WTC11 (cell line): ENCODE results near the gene FAM153A. TPM values are rescaled to one million over a fixed set of nuclear protein-coding genes. Genes with fewer than 3 reads are reported as not detected.
"Not testable (repeated sequence)": the region's sequence is repeated elsewhere in the genome, so short reads cannot be mapped to it uniquely, and the experiment has no call there.

Source experiments
- ATAC-seq: fragments of 200-7000 bp; cut with Tn5 transposase; 2 replicates; pipeline ENCODE4 v1.10.0; 2021; ENCODE audit warnings: mild to moderate bottlenecking, moderate library complexity
- CTCF ChIA-PET: fragments of 300-600 bp; sonication (Branson Sonifier 250); formaldehyde crosslinking; loops from one replicate; lab custom pipeline; 2021; ENCODE audit warnings: antibody characterized with exemption; lab: Charles Lee
- POLR2A ChIA-PET: fragments of 350-600 bp; sonication (Branson Sonifier 250); formaldehyde crosslinking; loops from one replicate; lab custom pipeline; 2021; ENCODE audit warnings: antibody characterized with exemption; lab: Charles Lee
- DNase-seq: peaks from one replicate; pipeline ENCODE4 v3.0.0; 2021; ENCODE audit warnings: low spot score
- H3K27ac Mint-ChIP-seq: 2 replicates; pipeline ENCODE4 v1.8.0; 2021; ENCODE audit warnings: mixed read lengths
- H3K27me3 Mint-ChIP-seq: 2 replicates; pipeline ENCODE4 v1.8.0; 2021; ENCODE audit warnings: low read depth, mild to moderate bottlenecking, moderate library complexity, mixed read lengths
- H3K36me3 Mint-ChIP-seq: 2 replicates; pipeline ENCODE4 v1.8.0; 2021; ENCODE audit warnings: mixed read lengths
- H3K4me1 Mint-ChIP-seq: 2 replicates; pipeline ENCODE4 v1.8.0; 2022; ENCODE audit warnings: mixed read lengths
- H3K4me3 Mint-ChIP-seq: 2 replicates; pipeline ENCODE4 v1.8.0; 2021; ENCODE audit warnings: mild to moderate bottlenecking, moderate library complexity, mixed read lengths
- H3K9me3 Mint-ChIP-seq: 2 replicates; pipeline ENCODE4 v1.8.0; 2021; ENCODE audit warnings: mixed read lengths
- total RNA-seq: library from RNA; stranded (reverse); gene quantifications from 3 replicates; pipeline ENCODE4 v1.2.3, GENCODE V29; 2021

The FAM153A gene
- total RNA-seq, 1 experiment from 2014 or later = 1.7 TPM

DNA sequence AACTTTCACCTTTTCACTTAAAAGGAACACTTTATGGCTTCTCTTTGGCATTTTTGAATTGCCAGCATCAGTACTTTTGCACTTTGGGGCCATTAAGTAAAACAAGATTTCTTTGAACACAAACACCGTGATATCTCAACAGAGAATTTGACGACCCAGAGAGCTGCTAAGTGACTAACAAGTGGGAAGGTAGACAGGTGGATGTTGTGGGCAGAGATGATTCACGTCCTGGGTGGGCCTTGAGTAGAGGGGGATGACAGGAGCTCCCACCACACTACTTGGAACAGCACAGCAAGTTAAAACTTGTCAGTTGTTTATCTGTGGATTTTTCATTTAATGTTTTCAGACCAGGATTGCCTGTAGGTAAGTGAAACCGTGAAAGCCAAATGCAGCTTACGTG, 18.7 kb upstream of the FAM153A start:
- H3K27ac Mint-ChIP-seq, H3K36me3 Mint-ChIP-seq, DNase-seq, H3K9me3 Mint-ChIP-seq, ATAC-seq, POLR2A ChIA-PET, H3K4me3 Mint-ChIP-seq, CTCF ChIA-PET, H3K27me3 Mint-ChIP-seq, H3K4me1 Mint-ChIP-seq: not testable (repeated sequence)

DNA sequence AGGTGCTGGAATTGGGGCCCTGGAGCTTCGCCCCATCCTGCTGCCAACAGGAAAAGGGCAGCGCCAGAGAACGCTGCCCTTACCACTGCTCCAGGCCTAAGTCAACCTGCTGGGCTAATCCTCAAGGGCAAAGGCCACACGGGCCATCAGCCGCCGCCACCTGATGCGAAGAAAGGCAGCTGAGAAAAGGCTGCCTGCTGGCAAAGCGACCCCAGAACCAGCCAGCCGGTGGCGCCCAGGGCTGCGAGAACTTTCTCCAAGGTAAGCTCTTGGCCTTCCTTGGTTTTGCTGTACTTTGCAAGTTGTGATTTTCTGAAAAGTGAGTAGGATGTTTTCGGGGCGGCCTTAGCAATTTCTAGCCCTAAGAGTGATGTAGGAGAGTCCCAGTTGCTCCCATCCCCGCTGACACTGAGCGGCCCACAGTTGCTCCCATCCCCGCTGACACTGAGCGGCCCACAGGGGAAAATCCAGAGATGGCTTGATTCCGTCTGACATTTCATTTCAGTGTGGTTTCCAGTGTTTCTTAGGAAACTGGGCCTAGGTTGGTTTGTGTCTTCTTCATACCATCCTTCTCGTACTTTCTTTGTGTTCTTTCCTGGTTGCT, 15.6 kb upstream of the FAM153A start:
- H3K4me3 Mint-ChIP-seq, CTCF ChIA-PET, H3K9me3 Mint-ChIP-seq, H3K27ac Mint-ChIP-seq, H3K4me1 Mint-ChIP-seq, H3K27me3 Mint-ChIP-seq, POLR2A ChIA-PET, H3K36me3 Mint-ChIP-seq: not testable (repeated sequence)
- ATAC-seq = peak; percentile 78
- DNase-seq = peak; percentile 32

DNA sequence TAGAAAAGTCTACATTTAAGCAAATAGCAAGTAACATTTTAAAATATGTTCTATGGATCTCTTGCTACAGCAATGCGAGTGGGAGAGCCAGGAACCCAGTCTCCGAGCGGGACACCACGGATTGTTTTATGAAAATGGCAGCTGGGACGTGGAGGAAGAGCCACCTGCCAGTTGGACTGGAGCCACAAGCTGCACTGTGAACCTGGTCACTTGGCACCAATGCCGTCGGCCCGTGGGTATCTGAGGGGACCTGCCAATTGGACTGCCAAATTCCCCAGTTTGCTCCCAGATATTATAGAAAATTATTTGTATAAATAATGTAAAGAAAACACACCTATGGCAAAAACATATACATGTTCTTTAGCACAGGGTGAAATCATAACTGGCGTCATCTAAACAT, 10.6 kb upstream of the FAM153A start:
- ATAC-seq, DNase-seq, H3K36me3 Mint-ChIP-seq, H3K27ac Mint-ChIP-seq, H3K27me3 Mint-ChIP-seq, H3K9me3 Mint-ChIP-seq, H3K4me1 Mint-ChIP-seq, POLR2A ChIA-PET, CTCF ChIA-PET, H3K4me3 Mint-ChIP-seq: not testable (repeated sequence)

DNA sequence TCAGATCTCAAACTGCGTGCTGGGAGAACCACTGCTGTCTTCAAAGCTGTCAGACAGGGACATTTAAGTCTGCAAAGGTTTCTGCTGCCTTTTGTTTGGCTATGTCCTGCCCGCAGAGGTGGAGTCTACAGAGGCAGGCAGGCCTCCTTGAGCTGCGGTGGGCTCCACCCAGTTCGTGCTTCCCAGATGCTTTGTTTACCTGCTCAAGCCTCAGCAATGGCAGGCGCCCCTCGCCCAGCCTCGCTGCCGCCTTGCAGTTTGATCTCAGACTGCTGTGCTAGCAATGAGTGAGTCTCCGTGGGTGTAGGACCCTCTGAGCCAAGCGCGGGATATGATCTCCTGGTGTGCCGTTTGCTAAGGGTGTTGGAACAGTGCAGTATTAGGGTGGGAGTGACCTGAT, 8.9 kb upstream of the FAM153A start:
- H3K9me3 Mint-ChIP-seq, H3K36me3 Mint-ChIP-seq, DNase-seq, H3K4me1 Mint-ChIP-seq, H3K4me3 Mint-ChIP-seq, CTCF ChIA-PET, POLR2A ChIA-PET, H3K27ac Mint-ChIP-seq, H3K27me3 Mint-ChIP-seq, ATAC-seq: not testable (repeated sequence)

GRCh38 chr5:177782169-177782568, 530 bp downstream of the FAM153A start:
- H3K27me3 Mint-ChIP-seq, H3K4me1 Mint-ChIP-seq, H3K4me3 Mint-ChIP-seq, H3K9me3 Mint-ChIP-seq, H3K27ac Mint-ChIP-seq, H3K36me3 Mint-ChIP-seq, ATAC-seq, CTCF ChIA-PET, DNase-seq, POLR2A ChIA-PET: not testable (repeated sequence)

DNA sequence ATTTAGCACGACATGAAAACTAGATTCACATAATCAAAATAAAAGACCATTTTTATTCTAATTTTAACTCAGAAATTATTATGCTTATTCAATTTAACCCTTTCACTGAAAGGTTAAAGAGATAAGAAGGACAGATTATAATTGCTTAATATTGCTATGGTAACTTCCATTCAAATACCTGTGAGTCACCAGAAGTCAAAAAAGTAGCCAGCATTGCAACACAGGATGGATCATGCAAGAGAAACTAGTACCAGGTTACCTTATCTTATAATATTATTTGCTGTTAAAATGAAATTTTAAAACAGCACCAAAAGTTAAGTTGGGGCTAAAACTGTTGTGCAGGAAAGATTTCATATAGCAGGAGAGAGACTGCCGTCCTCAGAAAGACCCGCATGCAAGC, 11.5 kb downstream of the FAM153A start:
- H3K27ac Mint-ChIP-seq, H3K4me1 Mint-ChIP-seq, ATAC-seq, CTCF ChIA-PET, DNase-seq, H3K27me3 Mint-ChIP-seq, POLR2A ChIA-PET, H3K36me3 Mint-ChIP-seq, H3K4me3 Mint-ChIP-seq, H3K9me3 Mint-ChIP-seq: not testable (repeated sequence)

- CTCF ChIA-PET, ATAC-seq: not testable (repeated sequence)
Observed at GRCh38 chr5:177770646-177771045, 12.1 kb downstream of the FAM153A start.

DNA sequence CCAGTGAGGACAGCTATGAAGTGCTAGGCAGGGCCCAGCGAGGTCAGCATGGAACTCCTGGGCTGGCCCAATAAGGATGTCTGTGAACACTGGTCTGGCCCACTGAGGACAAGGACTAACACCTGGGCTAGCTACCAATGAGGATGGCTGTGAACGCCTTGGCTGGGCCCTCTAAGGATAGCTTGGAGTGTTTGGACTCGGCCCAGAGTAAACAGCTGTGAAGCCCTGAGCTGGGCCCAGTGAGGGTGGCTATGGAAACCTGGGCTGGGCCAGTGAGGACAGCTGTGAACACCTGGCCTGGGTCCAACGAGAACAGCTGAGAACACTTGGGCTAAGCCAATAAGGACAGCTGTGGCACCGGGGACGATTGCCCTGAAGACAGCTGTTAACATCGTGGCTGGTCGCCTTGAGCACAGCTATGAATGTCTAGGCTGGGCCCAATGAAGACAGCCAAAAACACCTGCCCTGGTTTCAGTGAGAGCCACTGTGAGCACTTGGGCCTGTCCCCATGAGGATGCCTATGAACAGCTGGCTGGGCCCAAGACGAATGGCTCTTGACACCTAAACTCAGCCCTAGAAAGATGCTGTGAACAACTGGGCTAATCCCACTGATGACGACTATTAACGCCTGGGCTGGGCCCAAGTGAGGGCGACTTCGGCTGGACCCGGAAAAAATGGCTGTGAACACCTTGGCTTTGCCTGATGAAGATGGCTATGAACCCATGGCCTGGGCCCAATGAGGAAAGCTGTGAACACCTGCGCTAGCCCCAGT, 18.8 kb downstream of the FAM153A start:
- H3K4me3 Mint-ChIP-seq, ATAC-seq, H3K36me3 Mint-ChIP-seq, CTCF ChIA-PET, H3K9me3 Mint-ChIP-seq, H3K4me1 Mint-ChIP-seq, POLR2A ChIA-PET, H3K27me3 Mint-ChIP-seq, H3K27ac Mint-ChIP-seq, DNase-seq: not testable (repeated sequence)

More at GRCh38 chr5:177770646-177771045, 12.1 kb downstream of the FAM153A start:
- H3K4me1 Mint-ChIP-seq, H3K4me3 Mint-ChIP-seq, H3K9me3 Mint-ChIP-seq, H3K36me3 Mint-ChIP-seq, DNase-seq, H3K27ac Mint-ChIP-seq, H3K27me3 Mint-ChIP-seq, POLR2A ChIA-PET: not testable (repeated sequence)

- H3K9me3 Mint-ChIP-seq, H3K4me1 Mint-ChIP-seq, POLR2A ChIA-PET, ATAC-seq, CTCF ChIA-PET, H3K27me3 Mint-ChIP-seq, DNase-seq, H3K27ac Mint-ChIP-seq, H3K4me3 Mint-ChIP-seq, H3K36me3 Mint-ChIP-seq: not testable (repeated sequence)
Observed at GRCh38 chr5:177760954-177761353, 21.7 kb downstream of the FAM153A start.

DNA sequence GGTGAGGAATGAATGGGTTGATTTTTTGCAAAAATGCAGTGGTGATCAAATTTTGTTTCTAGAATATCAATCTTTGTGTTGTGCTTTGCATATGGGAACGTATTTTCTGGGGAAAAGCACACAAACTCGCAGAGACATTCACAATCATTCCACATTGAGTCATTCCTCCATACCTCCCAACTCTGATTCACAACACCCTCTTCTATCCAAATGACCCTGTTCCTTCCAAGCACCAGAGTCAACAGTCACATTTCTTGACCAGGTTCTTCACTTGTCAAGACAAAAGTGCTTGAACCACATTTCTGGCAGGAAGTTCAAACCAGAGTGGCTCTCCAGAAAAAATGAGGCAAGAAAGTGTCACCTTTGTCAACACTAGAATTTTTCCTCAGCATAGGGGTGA, 35.3 kb downstream of the FAM153A start:
- H3K9me3 Mint-ChIP-seq, ATAC-seq, H3K27me3 Mint-ChIP-seq, DNase-seq, POLR2A ChIA-PET, H3K4me1 Mint-ChIP-seq, H3K27ac Mint-ChIP-seq, H3K36me3 Mint-ChIP-seq, H3K4me3 Mint-ChIP-seq, CTCF ChIA-PET: not testable (repeated sequence)

GRCh38 chr5:177724858-177725257, 57.8 kb downstream of the FAM153A start:
- DNase-seq, H3K27ac Mint-ChIP-seq, ATAC-seq, H3K27me3 Mint-ChIP-seq, CTCF ChIA-PET, POLR2A ChIA-PET, H3K9me3 Mint-ChIP-seq, H3K4me1 Mint-ChIP-seq, H3K4me3 Mint-ChIP-seq, H3K36me3 Mint-ChIP-seq: not testable (repeated sequence)

GRCh38 chr5:177723831-177724485, 58.7 kb downstream of the FAM153A start:
- DNase-seq, H3K9me3 Mint-ChIP-seq, H3K36me3 Mint-ChIP-seq, H3K27me3 Mint-ChIP-seq, H3K4me1 Mint-ChIP-seq, ATAC-seq, CTCF ChIA-PET, H3K27ac Mint-ChIP-seq, H3K4me3 Mint-ChIP-seq, POLR2A ChIA-PET: not testable (repeated sequence)
